Loucy (cell line): ENCODE data around the gene ZNF235.

Experiments used
- H2AFZ ChIP-seq: fragments of 200-600 bp; sonication (generic); 2 replicates; pipeline ENCODE4 v1.6.0; 2016; ENCODE audit warnings: antibody characterized with exemption, mild to moderate bottlenecking, low read length, moderate library complexity
- H3F3A ChIP-seq: fragments of 200-600 bp; 2 replicates; pipeline ENCODE4 v1.6.0; 2016; ENCODE audit warnings: antibody characterized with exemption, low read depth, mild to moderate bottlenecking
- H3K27me3 ChIP-seq: fragments of 200-600 bp; sonication (generic); 2 replicates; pipeline ENCODE4 v1.6.1; 2014; ENCODE audit warnings: low read length, mild to moderate bottlenecking; ENCODE audit not compliant: insufficient read depth, poor library complexity, severe bottlenecking
- H3K36me3 ChIP-seq: fragments of 200-600 bp; sonication (generic); 2 replicates; pipeline ENCODE4 v1.6.1; 2016; ENCODE audit warnings: low read length; ENCODE audit not compliant: insufficient read depth
- H3K4me1 ChIP-seq: fragments of 200-600 bp; sonication (generic); 2 replicates; pipeline ENCODE4 v1.5.1; 2014; ENCODE audit warnings: low read length, mild to moderate bottlenecking; ENCODE audit not compliant: insufficient read depth, poor library complexity, severe bottlenecking
- H3K4me2 ChIP-seq: fragments of 200-600 bp; sonication (generic); 2 replicates; pipeline ENCODE4 v1.6.0; 2014; ENCODE audit warnings: antibody characterized with exemption, low read length, low read depth, mild to moderate bottlenecking; ENCODE audit not compliant: poor library complexity, severe bottlenecking
- H3K4me3 ChIP-seq: fragments of 200-600 bp; sonication (generic); 2 replicates; pipeline ENCODE4 v1.5.1; 2014; ENCODE audit warnings: low read length, mild to moderate bottlenecking, mixed read lengths; ENCODE audit not compliant: poor library complexity, severe bottlenecking
- H3K79me2 ChIP-seq: fragments of 200-600 bp; sonication (generic); 2 replicates; pipeline ENCODE4 v1.6.1; 2014; ENCODE audit warnings: low read length; ENCODE audit not compliant: insufficient read depth
- H3K9ac ChIP-seq: fragments of 200-600 bp; sonication (generic); 2 replicates; pipeline ENCODE4 v1.6.0; 2014; ENCODE audit warnings: mild to moderate bottlenecking, low read depth, low read length, moderate library complexity; ENCODE audit not compliant: poor library complexity, severe bottlenecking
- H3K9me2 ChIP-seq: fragments of 200-600 bp; sonication (generic); replicated peaks from 2 replicates; pipeline ENCODE4 v1.6.1; 2016; ENCODE audit warnings: low read depth, low read length, mixed read lengths
- H3K9me3 ChIP-seq: fragments of 200-600 bp; sonication (generic); 2 replicates; pipeline ENCODE4 v1.6.1; 2014; ENCODE audit warnings: mild to moderate bottlenecking, antibody characterized with exemption, low read length, low read depth; ENCODE audit not compliant: insufficient read depth
- H4K20me1 ChIP-seq: fragments of 200-600 bp; sonication (generic); 2 replicates; pipeline ENCODE4 v1.6.0; 2014; ENCODE audit warnings: antibody characterized with exemption, low read length, mild to moderate bottlenecking; ENCODE audit not compliant: insufficient read depth, poor library complexity, severe bottlenecking
- EZH2phosphoT487 ChIP-seq: fragments of 200-600 bp; IDR thresholded peaks from 2 replicates; pipeline ENCODE4 v1.6.1; 2018; ENCODE audit warnings: antibody characterized with exemption, mild to moderate bottlenecking, moderate library complexity, borderline replicate concordance
- TF ChIP-seq, protein P1 (sequence below): fragments of 200-600 bp; sonication (generic); conservative IDR thresholded peaks from 2 replicates; pipeline ENCODE4 v1.5.1; 2014; ENCODE audit warnings: mild to moderate bottlenecking, antibody characterized with exemption, low read length

The ZNF235 gene

DNA sequence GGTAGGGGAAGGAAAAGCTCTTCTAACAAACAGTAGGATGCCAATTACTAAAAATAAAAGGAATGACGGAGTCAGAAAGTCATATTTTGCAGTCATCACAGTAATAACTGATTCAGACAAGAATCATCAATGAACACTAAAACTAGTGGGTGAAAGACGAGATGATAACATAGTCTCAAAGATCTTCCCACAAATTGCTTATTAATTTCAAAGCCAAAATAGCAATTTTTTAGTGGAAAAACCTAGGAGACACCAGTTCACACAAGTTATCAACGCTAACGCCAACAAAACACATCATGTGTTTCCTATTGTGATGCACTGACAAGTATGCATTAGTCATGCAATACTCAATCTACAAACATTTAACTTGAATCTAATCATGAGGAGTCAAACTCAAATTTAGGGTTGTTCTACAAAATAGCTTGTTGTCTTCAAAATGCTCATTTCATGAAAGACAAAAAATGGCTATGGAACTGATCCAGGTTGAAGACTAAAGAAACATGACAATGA lies 26.6 kb downstream of the ZNF235 start:
- TF ChIP-seq, protein P1, sequence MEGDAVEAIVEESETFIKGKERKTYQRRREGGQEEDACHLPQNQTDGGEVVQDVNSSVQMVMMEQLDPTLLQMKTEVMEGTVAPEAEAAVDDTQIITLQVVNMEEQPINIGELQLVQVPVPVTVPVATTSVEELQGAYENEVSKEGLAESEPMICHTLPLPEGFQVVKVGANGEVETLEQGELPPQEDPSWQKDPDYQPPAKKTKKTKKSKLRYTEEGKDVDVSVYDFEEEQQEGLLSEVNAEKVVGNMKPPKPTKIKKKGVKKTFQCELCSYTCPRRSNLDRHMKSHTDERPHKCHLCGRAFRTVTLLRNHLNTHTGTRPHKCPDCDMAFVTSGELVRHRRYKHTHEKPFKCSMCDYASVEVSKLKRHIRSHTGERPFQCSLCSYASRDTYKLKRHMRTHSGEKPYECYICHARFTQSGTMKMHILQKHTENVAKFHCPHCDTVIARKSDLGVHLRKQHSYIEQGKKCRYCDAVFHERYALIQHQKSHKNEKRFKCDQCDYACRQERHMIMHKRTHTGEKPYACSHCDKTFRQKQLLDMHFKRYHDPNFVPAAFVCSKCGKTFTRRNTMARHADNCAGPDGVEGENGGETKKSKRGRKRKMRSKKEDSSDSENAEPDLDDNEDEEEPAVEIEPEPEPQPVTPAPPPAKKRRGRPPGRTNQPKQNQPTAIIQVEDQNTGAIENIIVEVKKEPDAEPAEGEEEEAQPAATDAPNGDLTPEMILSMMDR: no peak
- TF ChIP-seq EZH2phosphoT487: no peak
- H3K79me2 ChIP-seq: no peaks in the 10 kb centered on the region
- H3K36me3 ChIP-seq: no peaks in the 10 kb centered on the region
- no peaks in the 10 kb centered on the region for H3K27me3 ChIP-seq
- no peak overlapping the region for H3K4me2 ChIP-seq
- H3K4me3 ChIP-seq: no peak overlapping the region
- H2AFZ ChIP-seq: no peak overlapping the region
- no peaks in the 10 kb centered on the region for H3K9me3 ChIP-seq
- no peaks in the 10 kb centered on the region for H3K4me1 ChIP-seq
- H3F3A ChIP-seq: no peaks in the 10 kb centered on the region
- H3K9ac ChIP-seq: no peak overlapping the region
- H3K9me2 ChIP-seq: no peaks in the 10 kb centered on the region
- no peaks in the 10 kb centered on the region for H4K20me1 ChIP-seq

DNA sequence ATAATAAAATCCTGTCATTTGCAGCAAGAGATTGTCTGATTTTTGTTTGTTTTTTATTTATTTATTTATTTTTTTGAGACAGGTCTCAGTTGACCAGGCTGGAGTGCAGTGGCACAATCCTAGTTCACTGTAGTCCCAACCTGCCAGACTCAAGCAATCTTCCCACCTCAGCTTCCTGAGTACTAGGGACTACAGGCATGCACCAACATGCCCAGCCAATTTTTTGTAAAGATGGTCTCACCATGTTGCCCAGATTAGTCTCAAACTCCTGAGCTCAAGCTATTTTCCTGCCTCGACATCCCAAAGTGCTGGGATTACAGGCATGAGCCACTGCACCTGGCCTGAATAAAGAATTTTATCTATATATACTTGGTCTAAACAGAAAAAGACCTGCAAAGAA lies 27.5 kb downstream of the ZNF235 start:
- Histone ChIP-seq H3K4me3 (no peak overlapping the region), H2AFZ (no peak overlapping the region), H3F3A (no peaks in the 10 kb centered on the region), H3K36me3 (no peaks in the 10 kb centered on the region), H3K9me2 (no peaks in the 10 kb centered on the region), H3K9ac (no peak overlapping the region), H3K9me3 (no peaks in the 10 kb centered on the region), H3K4me1 (no peaks in the 10 kb centered on the region), H4K20me1 (no peaks in the 10 kb centered on the region), H3K27me3 (no peaks in the 10 kb centered on the region), H3K4me2 (no peak overlapping the region), H3K79me2 (no peaks in the 10 kb centered on the region)
- TF ChIP-seq, protein P1: no peak
- no peak for TF ChIP-seq EZH2phosphoT487

DNA sequence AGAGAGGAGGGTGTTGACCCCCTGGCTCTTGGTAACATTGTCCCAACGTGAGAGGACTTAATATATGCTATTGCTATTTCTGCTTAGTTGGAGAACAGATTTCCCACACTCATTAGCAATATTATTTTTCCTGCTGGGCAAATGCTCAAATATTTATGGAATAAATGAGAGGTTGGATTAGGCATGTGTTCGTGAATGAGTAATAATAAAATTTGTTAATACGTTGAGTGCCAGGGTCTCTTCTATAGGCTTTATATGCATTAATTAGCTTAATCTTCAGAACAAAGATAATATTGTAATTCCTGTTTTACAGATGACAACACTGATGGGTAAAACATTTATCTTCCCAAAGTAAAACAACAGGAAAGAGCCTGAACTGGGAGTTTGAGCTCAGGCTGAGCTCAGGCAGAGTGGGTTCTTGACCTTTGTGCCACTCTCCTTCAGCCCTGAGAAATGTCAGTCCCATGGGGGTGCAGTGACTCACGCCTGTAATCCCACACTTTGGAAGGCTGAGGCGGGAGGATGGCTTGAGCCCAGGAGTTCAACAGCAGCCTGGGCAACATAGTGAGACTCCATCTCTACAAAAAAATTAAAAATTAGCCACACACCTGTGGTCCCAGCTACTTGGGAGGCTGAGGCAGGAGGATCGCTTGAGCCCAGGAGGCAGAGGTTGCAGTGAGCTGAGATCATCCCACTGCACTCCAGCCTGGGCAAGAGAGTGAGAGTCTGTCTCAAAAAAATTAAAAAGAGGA lies 44.0 kb downstream of the ZNF235 start:
- H3K79me2 ChIP-seq: no peaks in the 10 kb centered on the region
- H3K4me1 ChIP-seq: no peaks in the 10 kb centered on the region
- H3K4me2 ChIP-seq: no peak overlapping the region
- no peaks in the 10 kb centered on the region for H3K36me3 ChIP-seq
- H3F3A ChIP-seq: no peaks in the 10 kb centered on the region
- TF ChIP-seq EZH2phosphoT487: no peak
- TF ChIP-seq, protein P1: no peak
- H4K20me1 ChIP-seq: no peaks in the 10 kb centered on the region
- no peaks in the 10 kb centered on the region for H3K27me3 ChIP-seq
- H3K9ac ChIP-seq: no peak overlapping the region
- H3K9me3 ChIP-seq: 0 out of 2 replicates have a peak, but pooled peaks cover 3% of the 10 kb centered on the region
- H3K4me3 ChIP-seq: no peak overlapping the region
- no peaks in the 10 kb centered on the region for H3K9me2 ChIP-seq
- no peak overlapping the region for H2AFZ ChIP-seq
